Stimulated activated CD8-positive, alpha-beta memory T cell treated with anti-CD3 and anti-CD28 coated beads, Interleukin-12 subunit alpha, Interleukin-12 subunit beta, amount 100 ng/mL, for 24 hours (primary cell): ENCODE results near the gene TMEM125.

Experiments
- DNase-seq: peaks from one replicate; pipeline ENCODE4 v3.0.0-alpha.2; 2020; ENCODE audit errors: extremely low read depth

The TMEM125 gene

DNA sequence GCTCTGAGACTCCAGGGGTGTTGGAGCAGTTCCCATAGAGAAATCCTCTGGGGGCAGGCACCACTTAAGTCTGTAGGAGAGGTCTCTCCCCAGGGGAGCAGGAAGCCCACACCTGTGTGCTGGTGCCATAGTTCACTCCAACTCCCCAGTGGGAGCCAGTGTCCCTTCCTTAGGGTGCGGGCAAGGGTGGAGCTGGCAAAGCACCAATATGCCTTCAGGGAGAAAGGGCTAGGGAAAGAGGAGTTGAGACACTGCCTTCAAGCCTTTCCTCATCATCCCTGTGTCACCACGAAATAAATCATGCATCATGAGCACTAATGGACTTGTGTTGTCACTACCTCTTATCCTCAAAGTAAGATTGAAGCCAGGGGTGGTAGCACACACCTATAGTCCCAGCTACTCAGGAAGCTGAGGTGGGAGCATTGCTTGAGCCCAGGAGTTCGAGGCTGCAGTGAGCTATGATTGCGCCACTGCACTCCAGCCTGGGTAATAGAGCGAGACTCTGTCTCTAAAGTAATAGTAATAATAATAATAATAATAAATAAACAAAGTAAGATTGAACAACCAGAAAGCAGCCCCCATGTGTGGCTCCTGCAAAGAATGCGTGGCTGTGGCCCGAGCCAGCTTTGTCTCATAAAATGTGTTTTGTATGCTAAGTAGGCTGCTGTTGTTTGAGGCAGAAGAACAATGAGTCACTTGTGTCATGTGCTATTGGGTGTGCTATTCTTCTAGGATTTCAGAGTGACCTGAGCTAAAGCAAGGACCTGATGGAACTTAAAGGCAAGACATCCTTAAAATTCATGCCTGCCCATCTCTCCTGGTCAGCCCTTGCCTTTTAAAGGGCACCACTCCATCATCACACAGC lies 24.3 kb downstream of the TMEM125 start:
- DNase-seq, result no peak

DNA sequence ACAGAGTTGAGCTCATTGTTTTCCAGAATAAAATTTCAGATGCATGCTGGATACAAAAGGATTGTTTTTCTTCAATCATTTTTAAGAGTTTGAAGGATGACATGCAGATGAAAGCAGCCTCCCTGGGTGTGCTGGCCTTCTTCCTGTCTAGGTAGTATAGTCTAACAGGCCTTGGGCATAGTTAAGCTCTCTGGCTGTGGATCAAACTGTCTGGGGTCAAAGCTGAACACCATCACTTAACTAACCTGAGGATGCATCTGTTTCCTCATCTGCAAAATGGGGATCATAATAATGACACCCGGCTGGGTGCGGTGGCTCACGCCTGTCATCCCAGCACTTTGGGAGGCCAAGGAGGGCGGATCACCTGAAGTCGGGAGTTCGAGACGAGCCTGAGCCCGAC lies 25.0 kb downstream of the TMEM125 start:
- no peak for DNase-seq

DNA sequence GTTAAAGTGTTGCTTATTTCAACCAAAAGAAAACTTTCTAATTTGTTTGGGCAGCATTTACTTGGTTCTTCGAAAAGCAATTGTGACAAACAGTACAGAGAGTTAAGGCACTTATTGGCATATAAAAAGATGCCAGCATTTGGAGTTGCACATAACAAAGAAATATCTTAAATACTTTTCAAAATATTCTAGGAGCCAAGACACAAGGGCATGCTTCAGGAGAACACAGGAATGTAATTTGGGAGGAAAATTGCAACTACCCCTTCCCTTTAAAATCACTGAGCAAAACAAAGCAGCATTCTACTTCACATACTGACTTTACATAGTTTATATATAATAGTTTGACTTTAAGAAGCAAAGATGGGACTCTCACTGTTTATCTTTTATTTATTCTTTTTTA lies 26.4 kb downstream of the TMEM125 start:
- no peak for DNase-seq

DNA sequence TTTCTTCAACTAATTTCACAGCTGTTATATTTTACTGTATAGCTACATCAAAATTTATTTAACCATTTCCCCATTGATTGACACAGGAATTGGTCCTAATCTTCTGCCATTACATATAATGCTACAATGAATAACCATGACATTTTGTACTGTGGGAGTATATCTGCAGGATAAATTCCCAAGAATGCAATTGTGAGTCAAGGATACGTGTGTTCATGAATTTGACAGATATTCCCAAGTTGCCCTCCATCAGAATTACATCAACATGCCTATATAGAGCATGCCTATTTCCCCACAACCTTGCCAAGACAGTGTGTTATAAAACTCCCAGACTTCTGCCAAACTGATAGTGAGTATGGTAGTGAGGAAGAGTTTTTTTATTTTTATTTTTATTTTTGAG lies 28.3 kb downstream of the TMEM125 start:
- DNase-seq, result no peak

DNA sequence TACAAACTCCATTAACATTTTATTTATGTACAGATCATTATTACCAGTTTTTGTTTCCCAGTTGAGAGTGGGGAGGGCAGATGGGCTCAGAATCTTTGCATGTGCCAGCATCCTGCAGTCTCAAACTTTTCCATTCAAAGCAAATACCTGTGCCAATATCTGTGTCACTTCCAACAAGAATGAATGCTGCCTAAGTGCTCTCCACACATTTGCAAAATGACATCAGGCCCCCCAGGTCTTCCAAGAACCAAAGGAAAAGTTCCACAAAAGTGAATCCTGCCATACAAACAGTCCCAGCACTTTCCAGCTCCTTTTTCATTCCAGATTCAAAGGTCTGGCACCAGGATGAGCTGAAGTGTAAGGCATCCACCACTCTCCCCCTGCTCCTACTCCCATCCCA lies 29.3 kb downstream of the TMEM125 start:
- no peak for DNase-seq

DNA sequence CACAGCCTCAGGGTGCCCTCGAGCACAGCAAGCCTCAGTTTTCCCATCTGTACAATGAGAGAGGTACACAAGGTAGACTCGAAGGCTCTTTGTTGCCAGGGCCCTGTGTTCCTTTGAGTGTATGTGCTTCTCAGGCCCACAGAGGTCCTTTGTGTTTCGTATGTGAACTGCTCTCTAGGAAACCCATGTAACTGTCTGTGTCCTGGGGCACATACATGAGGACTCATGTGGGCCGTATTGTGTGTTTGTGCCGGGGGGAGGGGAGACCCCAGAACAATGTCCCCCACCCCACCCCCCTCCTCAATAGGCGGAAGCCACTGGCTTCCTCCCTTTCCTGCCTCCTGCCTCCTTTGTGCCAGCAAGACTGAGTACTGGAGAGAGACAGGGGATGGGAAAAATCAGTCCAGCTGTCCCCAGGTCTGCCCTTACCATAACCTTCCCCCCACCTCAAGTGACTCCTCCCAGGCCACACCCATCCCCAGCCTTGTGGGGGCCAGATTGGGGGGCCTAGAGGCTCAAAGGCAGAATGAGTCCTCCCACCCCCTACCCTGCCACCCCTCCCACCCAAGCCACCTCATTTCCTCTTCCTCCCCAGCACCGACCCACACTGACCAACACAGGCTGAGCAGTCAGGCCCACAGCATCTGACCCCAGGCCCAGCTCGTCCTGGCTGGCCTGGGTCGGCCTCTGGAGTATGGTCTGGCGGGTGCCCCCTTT lies 30.8 kb downstream of the TMEM125 start, which contains the start of gene TIE1:
Gene TIE1, plus strand, starts transcription at position 605 of the 717 bp plus-strand sequence. Its CDS starts 90 bp downstream, at position 695.
- DNase-seq, result no peak

DNA sequence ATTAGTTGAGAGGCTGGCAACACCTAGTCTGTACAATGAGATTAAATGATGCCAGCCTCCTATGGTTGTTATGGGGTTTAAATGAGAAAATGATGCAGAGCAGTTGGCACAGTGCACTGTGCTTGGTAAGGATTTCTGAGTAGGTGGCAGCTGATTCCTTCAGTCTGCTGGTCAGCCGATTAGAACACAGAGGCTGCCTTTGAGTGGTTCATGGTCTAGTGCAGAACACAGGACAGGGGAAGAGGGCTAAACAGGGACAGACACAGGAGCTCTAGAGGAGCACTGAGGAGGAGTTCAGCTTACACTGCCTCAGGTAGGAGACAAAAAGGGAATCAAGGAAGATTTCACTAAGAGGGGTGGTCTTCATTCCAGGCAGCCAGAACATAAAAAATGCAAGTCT lies 32.4 kb downstream of the TMEM125 start:
- no peak for DNase-seq

DNA sequence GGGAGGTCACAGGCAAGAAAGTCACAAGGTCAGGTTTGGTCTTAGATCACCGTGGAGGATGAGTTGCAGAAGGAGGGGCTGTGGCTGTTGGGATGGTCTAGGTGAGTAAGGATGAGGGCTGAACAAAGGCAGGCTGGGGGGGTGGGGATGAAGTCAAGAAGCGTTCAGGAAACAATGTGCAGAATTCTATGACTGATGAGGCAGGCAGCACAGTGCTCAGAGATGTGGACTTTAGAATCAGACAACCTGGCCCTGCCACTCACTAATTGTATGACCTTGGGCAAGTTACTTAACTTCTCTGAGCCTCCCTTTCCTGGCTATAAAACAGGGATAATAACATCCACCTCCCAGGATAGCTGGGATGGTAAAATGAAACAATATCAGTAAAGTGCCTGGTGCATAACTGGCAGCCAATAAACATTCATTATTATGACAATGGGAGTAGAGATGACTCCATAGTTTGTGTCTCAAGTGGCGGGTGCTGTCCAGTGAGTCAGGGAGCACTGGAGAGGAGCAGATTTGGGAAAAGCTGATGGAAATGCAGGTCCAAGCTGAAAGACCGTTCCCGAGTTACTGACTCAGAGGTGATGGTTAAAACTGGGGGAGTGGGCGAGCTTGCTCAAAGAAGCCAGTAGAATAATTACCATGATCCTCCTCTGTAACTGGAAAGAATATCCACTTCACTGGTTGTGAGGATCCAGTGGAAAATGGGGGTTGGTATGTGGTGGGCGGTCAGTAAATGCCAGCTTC lies 33.1 kb downstream of the TMEM125 start:
- DNase-seq, result no peak

DNA sequence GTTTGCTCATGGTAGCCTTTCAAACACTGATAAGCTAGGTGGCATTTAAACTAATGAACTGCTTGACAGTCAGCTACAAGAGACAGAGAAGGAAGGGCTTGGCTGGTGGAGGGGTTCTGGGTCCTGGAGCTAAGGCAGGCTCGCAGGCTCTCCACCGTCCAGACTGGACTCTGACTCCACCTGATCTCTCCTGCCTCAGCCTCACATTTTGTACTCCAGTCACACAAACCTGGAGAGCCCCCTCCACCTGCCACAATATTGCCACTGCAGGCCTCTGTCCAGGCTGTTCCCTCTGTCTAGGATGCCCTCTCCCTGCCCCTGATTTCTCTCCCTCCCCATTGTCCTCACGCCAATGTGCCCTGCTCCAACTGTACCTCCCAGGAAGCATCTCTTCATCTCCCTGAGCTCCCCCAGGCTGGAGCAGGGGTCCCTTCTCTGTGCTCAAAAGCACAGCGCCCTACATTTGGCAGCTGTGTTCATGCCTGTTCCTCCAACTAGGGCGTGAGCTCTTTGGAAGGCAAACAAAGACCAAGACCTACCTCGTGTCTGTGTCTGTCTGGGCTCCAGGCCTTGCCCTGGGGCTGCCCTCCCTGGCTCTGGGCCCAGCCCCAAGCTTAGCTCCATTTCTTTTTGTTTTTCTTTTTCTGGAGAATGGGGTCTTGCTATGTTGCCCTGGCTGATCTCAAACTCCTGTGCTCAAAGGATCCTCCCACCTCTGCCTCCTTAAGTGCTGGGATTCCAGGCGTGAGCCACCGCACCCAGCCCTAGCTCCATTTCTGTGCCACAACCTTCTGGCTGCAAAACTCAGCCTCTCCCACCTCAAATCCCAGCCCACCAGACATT lies 33.9 kb downstream of the TMEM125 start:
- DNase-seq, result no peak

DNA sequence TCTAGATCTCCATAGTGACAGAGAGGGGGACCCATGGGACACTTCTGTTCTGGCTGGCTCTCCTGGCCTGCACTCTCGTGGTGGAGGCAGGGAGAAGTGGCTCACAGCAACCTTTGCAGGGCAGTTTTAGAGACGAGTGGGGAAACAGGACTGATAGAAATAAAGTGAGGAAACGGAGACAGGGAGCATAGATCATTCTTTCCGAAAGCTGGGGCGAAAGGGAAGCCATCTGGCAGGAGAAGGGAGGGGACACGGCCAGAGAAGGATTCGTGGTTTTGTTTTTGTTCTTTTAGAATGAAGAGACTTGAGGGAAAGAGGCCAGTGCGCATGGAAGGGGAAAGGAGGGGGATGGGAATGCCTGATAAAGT lies 34.5 kb downstream of the TMEM125 start:
- DNase-seq, result no peak

DNA sequence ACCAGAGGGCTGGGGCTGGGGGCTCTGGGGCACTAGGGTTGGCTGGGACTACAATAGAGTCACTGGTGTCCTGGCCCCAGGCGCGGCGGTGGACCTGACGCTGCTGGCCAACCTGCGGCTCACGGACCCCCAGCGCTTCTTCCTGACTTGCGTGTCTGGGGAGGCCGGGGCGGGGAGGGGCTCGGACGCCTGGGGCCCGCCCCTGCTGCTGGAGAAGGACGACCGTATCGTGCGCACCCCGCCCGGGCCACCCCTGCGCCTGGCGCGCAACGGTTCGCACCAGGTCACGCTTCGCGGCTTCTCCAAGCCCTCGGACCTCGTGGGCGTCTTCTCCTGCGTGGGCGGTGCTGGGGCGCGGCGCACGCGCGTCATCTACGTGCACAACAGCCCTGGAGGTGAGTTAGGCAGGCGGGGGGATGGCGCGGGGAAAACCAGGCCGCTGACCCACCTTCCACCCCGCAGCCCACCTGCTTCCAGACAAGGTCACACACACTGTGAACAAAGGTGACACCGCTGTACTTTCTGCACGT lies 35.1 kb downstream of the TMEM125 start:
- DNase-seq, result no peak

DNA sequence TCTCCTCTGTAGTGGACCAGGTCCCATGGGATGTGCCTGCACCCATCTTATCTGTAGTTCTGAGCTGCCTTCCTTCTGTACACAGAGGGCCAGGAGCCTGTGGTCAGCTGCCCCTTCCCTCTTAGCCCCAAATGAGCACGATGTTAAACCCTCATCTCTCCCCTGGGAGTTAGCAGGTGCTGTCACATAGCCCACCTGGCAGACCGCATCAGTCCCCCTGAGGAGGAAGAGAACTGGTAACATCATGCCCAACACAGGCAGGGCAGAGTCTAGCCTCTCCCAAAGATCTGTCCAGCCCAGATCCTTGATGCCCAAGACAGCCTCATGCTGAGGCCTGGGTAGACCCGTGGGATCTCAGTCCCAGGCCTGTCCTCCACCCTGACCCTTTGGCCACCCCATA lies 35.7 kb downstream of the TMEM125 start:
- DNase-seq, result no peak

DNA sequence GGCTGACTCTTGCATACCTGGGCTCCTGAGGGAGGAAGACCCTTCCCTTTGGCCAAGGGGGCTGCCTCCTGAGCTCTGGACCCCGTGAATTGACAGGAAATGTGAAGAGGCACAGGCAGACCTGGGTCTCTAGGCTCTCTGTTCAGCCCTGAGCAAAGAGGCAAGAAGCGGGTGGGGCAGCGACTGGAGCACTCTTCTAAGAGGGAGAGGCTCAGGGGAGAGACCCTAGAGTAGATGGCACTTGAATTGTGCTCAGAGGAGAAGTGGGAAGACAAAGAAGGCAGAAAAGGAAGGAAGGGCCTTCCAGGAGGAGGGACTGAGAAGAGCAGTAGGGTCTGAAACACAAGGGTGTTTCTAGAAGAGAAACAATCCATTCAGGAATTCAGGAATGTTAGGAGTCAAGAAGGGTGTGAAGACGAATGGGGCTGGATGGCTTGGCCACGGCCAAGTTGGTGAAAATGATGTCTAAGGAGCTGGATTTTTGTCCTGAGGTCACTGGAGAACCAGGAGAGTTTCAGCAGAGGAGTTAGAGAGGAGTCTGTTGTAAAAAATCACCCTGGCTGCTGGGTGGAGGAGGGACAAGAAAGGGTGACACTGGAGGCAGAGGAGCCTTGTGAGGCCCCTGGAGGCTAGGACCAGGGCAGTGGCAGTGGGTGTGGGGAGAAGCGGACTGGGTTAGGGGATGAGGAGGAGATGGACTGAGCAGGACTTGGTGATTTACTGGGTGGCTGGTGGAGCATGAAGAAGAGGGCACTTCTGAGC lies 36.3 kb downstream of the TMEM125 start:
- no peak for DNase-seq

DNA sequence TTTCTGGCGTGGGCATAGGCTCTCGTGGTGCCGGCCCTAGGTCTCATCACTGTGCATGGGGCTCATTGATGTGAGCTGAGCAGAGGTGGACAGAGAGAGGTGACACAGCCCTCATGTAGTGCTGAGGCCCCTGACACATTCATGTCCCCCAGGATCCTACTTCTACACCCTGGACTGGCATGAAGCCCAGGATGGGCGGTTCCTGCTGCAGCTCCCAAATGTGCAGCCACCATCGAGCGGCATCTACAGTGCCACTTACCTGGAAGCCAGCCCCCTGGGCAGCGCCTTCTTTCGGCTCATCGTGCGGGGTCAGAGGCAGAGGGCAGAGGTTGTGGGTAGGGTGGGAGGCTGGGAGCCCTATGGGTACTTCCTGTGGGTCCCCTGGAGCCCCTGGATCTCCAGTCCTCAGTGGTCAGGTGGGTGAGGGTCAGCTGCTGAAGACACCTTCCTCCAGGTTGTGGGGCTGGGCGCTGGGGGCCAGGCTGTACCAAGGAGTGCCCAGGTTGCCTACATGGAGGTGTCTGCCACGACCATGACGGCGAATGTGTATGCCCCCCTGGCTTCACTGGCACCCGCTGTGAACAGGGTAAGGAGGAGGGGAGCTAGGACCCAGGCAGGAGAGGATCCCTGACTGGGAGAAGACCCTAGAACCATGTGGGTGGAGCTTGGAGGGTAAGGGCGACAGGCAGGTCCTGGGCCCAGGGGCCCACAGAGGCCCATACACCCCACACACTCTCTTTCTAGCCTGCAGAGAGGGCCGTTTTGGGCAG lies 37.1 kb downstream of the TMEM125 start:
- no peak for DNase-seq

DNA sequence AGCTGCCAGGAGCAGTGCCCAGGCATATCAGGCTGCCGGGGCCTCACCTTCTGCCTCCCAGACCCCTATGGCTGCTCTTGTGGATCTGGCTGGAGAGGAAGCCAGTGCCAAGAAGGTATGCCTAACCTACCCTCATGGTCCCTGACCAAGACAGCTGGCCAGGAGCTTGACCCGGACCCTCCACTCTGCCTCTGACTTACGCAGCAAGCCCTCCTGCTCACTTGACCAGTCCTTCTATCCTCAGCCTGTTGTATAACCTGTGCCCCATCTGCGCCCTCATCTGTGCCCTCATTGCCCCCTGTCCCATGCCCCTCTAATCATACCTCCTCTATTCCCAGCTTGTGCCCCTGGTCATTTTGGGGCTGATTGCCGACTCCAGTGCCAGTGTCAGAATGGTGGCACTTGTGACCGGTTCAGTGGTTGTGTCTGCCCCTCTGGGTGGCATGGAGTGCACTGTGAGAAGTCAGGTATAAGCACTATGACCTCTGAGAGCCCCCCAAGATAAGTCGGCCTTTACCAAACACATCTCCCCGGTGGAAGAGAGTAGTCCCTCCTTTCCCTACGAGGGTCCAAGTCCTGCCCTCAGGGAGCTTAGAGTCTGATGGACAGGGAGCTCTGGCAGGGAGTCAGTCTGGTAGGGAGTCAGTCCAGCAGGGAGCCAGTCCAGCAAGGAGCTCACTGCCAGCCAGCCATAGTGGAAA lies 37.8 kb downstream of the TMEM125 start:
- DNase-seq, result no peak

DNA sequence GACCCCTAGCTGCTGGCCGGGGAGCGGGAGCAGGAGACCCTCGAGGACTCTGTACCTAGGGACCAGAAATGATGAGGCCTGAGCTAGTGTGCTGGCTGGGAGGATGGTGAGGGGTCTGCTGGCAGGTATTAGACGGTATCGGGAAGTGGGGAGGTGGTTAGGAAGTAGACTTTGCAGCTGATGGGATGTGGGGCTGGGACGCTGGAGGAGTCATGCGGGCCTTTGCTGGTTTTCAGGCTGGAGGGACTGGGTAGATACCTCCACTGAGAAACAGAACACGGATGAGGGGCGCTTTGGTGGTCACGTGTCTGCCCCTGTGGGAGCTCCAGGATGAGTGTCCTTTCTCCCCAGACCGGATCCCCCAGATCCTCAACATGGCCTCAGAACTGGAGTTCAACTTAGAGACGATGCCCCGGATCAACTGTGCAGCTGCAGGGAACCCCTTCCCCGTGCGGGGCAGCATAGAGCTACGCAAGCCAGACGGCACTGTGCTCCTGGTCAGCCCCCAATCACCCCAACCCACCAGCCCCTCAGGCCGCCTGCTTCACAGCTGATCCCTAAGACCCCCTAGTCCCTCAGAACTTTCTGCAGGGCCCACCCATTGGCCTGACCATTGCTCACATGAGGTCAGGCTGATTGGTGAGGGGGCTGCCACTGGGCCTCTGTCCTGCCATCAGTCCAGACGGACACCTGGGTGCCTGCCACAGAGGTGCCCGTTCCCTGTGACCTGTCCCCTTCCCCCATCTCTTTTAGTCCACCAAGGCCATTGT lies 39.0 kb downstream of the TMEM125 start:
- no peak for DNase-seq

DNA sequence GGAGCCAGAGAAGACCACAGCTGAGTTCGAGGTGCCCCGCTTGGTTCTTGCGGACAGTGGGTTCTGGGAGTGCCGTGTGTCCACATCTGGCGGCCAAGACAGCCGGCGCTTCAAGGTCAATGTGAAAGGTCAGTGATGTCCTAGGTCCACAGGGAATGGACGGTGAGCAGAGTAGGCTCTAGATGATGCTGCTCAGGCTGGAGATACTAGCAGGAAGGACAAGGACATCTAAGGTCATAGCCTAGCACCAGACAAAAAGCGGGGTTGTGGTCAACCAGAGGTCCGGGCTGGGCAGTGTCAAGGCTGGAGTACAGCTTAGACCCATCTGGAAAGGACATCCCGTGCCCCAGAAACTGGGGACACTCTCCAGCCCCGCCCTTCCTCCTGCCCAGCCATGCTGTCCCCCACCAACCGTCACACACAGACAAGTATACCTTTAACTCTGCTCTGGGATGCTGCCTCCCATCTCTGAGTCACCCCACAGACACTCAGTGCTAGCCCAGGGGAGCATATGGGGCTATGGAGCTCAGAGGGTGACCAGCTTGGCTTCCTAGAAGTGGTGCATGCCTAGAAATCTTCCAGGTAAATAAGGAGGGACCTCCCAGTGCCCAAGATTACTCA lies 39.7 kb downstream of the TMEM125 start:
- DNase-seq, result no peak

DNA sequence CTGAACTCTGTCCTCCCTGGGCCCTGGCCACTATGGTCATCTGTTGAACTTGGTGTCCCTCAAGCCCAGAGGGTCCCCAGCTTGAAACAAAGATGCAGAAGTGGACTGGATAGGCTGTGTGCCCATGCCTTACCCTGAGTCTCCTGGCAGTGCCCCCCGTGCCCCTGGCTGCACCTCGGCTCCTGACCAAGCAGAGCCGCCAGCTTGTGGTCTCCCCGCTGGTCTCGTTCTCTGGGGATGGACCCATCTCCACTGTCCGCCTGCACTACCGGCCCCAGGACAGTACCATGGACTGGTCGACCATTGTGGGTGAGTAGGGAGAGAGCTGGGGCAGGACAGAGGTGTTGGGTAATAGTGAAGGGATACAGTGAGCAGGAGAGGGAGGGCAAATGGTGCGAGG lies 41.7 kb downstream of the TMEM125 start:
- DNase-seq, result no peak
